HepG2 (cell line): Measurements from ENCODE around the gene TAS2R43. TPM values are rescaled to one million over a fixed set of nuclear protein-coding genes. Genes with fewer than 3 reads are reported as not detected.

ENCODE experiments used
- ATAC-seq: fragments of 200-7000 bp; cut with Tn5 transposase; 3 replicates; pipeline ENCODE4 v1.9.1; 2020; ENCODE audit warnings: mild to moderate bottlenecking, moderate library complexity
- BruUV-seq: library from RNA; stranded (reverse); fragments of 400-500 nt; replicated peaks from 2 replicates; lab custom pipeline; 2021; lab: Mats Ljungman, UMichigan
- CTCF ChIA-PET: fragments of 300-600 bp; formaldehyde crosslinking; extraction: SDS; loops from one replicate; lab custom pipeline; 2021; ENCODE audit warnings: low total read pairs, inconsistent platforms, low intra/inter-chr PET ratio; lab: Yijun Ruan, JAX
- POLR2A ChIA-PET: fragments of 350-600 bp; sonication (Branson Sonifier 250); formaldehyde crosslinking; loops from one replicate; lab custom pipeline; 2020; ENCODE audit warnings: antibody characterized with exemption, inconsistent platforms; lab: Yijun Ruan, JAX
- DNase-seq: peaks from one replicate; pipeline ENCODE4 v3.0.0-alpha.2; 2015; ENCODE audit warnings: low spot score
- FAIRE-seq: peaks from 3 replicates; lab custom pipeline; 2011; peaks lifted over from hg19 to GRCh38; lab: Jason Lieb, UNC
- H2AFZ ChIP-seq: one replicate; pipeline ENCODE4 v1.6.1; 2011; ENCODE audit warnings: low read length, inconsistent platforms
- H3K27ac ChIP-seq: fragments of 300-600 bp; 3 replicates; pipeline ENCODE4 v1.8.0; 2011; ENCODE audit warnings: mixed run types, mild to moderate bottlenecking, mixed read lengths, low read length, inconsistent platforms; ENCODE audit not compliant: insufficient read depth; ENCODE audit errors: extremely low read length
- H3K27me3 ChIP-seq, 2 experiments: fragments of 200-600 bp in 1 of 2; 2 replicates in 1 of 2; 3 replicates in 1 of 2; pipeline versions ENCODE4 v1.6.0 to v1.8.0; 2011; ENCODE audit warnings: low read length in 2 of 2, mild to moderate bottlenecking in 2 of 2, moderate library complexity in 2 of 2, inconsistent platforms in 1 of 2; ENCODE audit not compliant: insufficient read depth in 2 of 2, control insufficient read depth in 1 of 2
- H3K36me3 ChIP-seq, 2 experiments: fragments of 200-600 bp in 1 of 2; replicated peaks in 1 of 2; 2 replicates in 1 of 2; 3 replicates in 1 of 2; pipeline versions ENCODE4 v1.5.1 to v1.8.0; 2011; ENCODE audit warnings: low read length in 2 of 2, inconsistent platforms in 1 of 2; ENCODE audit not compliant: insufficient read depth in 2 of 2, control insufficient read depth in 1 of 2
- H3K4me1 ChIP-seq: 2 replicates; pipeline ENCODE4 v1.5.1; 2012; ENCODE audit warnings: low read length, inconsistent platforms; ENCODE audit not compliant: insufficient read depth
- H3K4me2 ChIP-seq: 2 replicates; pipeline ENCODE4 v1.6.0; 2011; ENCODE audit warnings: low read depth, low read length, inconsistent platforms
- H3K4me3 ChIP-seq, 3 experiments: fragments of 200-600 bp in 1 of 3; sonication (generic), shearing (Covaris generic) in 1 of 3; replicated peaks in 1 of 3; 2 replicates each; pipeline ENCODE4 v1.5.1; 2011 to 2016; ENCODE audit warnings: low read length in 3 of 3, inconsistent platforms in 2 of 3, low read depth in 2 of 3, mild to moderate bottlenecking in 2 of 3, control low read depth in 1 of 3, mixed read lengths in 1 of 3; ENCODE audit not compliant: insufficient read depth in 1 of 3
- H3K79me2 ChIP-seq: one replicate; pipeline ENCODE4 v1.6.1; 2011; ENCODE audit warnings: low read length, inconsistent platforms; ENCODE audit not compliant: insufficient read depth
- H3K9ac ChIP-seq: 2 replicates; pipeline ENCODE4 v1.6.0; 2011; ENCODE audit warnings: mild to moderate bottlenecking, low read depth, low read length, inconsistent platforms; ENCODE audit not compliant: insufficient read depth
- H3K9me3 ChIP-seq: 2 replicates; pipeline ENCODE4 v1.5.1; 2012; ENCODE audit warnings: mild to moderate bottlenecking, low read length
- H4K20me1 ChIP-seq: 2 replicates; pipeline ENCODE4 v1.6.0; 2011; ENCODE audit warnings: inconsistent platforms, mild to moderate bottlenecking, low read length, moderate library complexity; ENCODE audit not compliant: insufficient read depth
- ARHGAP35 ChIP-seq: sonication (generic); formaldehyde crosslinking; IDR thresholded peaks from 2 replicates; pipeline ENCODE4 v1.9.0; 2022; ENCODE audit warnings: mild to moderate bottlenecking, inconsistent platforms, moderate library complexity, missing genetic modification reagents, borderline replicate concordance
- ATAD3A ChIP-seq: sonication (generic); formaldehyde crosslinking; IDR thresholded peaks from 2 replicates; pipeline ENCODE4 v1.4.0; 2020; ENCODE audit warnings: missing genetic modification reagents
- KAT8 ChIP-seq: IDR thresholded peaks from 2 replicates; pipeline ENCODE4 v1.6.1; 2016; ENCODE audit warnings: missing genetic modification reagents, missing compliant biosample characterization
- NR2F6 ChIP-seq, 2 experiments: IDR thresholded peaks; 2 replicates each; pipeline ENCODE4 v1.6.1; 2016; ENCODE audit warnings: antibody characterized with exemption in 1 of 2, mild to moderate bottlenecking in 1 of 2
- POLR2A ChIP-seq, 2 experiments: IDR thresholded peaks; 2 replicates each; pipeline ENCODE4 v1.6.1; 2011; ENCODE audit warnings: low read depth in 2 of 2, low read length in 2 of 2, mild to moderate bottlenecking in 1 of 2, moderate library complexity in 1 of 2; ENCODE audit not compliant: insufficient read depth in 1 of 2
- ZBTB10 ChIP-seq: sonication (generic); formaldehyde crosslinking; IDR thresholded peaks from 2 replicates; pipeline ENCODE4 v1.4.0; 2020; ENCODE audit warnings: missing genetic modification reagents, borderline replicate concordance
- ZBTB4 ChIP-seq: sonication (generic); formaldehyde crosslinking; IDR thresholded peaks from 2 replicates; pipeline ENCODE4 v1.4.0; 2020; ENCODE audit warnings: missing genetic modification reagents, mild to moderate bottlenecking, borderline replicate concordance
- ZNF230 ChIP-seq: sonication (generic); formaldehyde crosslinking; IDR thresholded peaks from 2 replicates; pipeline ENCODE4 v1.4.0; 2020; ENCODE audit warnings: mild to moderate bottlenecking, missing genetic modification reagents
- ZNF253 ChIP-seq: sonication (generic); formaldehyde crosslinking; IDR thresholded peaks from 2 replicates; pipeline ENCODE4 v1.8.0; 2022; ENCODE audit warnings: mild to moderate bottlenecking, missing genetic modification reagents, borderline replicate concordance
- ZNF431 ChIP-seq: sonication (generic); formaldehyde crosslinking; IDR thresholded peaks from 2 replicates; pipeline ENCODE4 v1.9.0; 2022; ENCODE audit warnings: missing genetic modification reagents, low read depth, mild to moderate bottlenecking, borderline replicate concordance
- ZNF652 ChIP-seq: IDR thresholded peaks from 2 replicates; pipeline ENCODE4 v1.6.1; 2016; ENCODE audit warnings: low read depth, borderline replicate concordance
- ZNF710 ChIP-seq: sonication (generic); formaldehyde crosslinking; IDR thresholded peaks from 2 replicates; pipeline ENCODE4 v1.5.0; 2020; ENCODE audit warnings: mild to moderate bottlenecking, missing genetic modification reagents, borderline replicate concordance
- ZNF761 ChIP-seq: sonication (generic); formaldehyde crosslinking; conservative IDR thresholded peaks from 2 replicates; pipeline ENCODE4 v1.4.0; 2020; ENCODE audit warnings: mild to moderate bottlenecking, missing genetic modification reagents
- ZSCAN25 ChIP-seq: sonication (generic); formaldehyde crosslinking; IDR thresholded peaks from 2 replicates; pipeline ENCODE4 v1.8.0; 2022; ENCODE audit warnings: mild to moderate bottlenecking, missing genetic modification reagents
- ZXDC ChIP-seq: sonication (generic); formaldehyde crosslinking; IDR thresholded peaks from 2 replicates; pipeline ENCODE4 v1.5.0; 2020; ENCODE audit warnings: mild to moderate bottlenecking, missing genetic modification reagents
- WGBS: methylation state at CpG from one replicate; pipeline ENCODE4 v1.1.6; 2017; ENCODE audit warnings: low lambda C conversion rate; 5-methylcytosine and 5-hydroxymethylcytosine counted together
- in situ Hi-C: cut with HindIII; loops from 2 replicates; pipeline ENCODE4 v1.10.0; 2017; ENCODE audit warnings: low pct_unique_long_range_greater_than_20kb; ENCODE audit not compliant: extremely low pct_ligation_motif_present
- intact Hi-C: fragments of 100-400 bp; cut with micrococcal nuclease; formaldehyde crosslinking; loops from one replicate; pipeline ENCODE4 v1.10.0; 2022; ENCODE audit not compliant: unreplicated experiment
- polyA plus RNA-seq, 8 experiments: library from polyadenylated mRNA; depleted of rRNA in 3 of 8; stranded (reverse) in 7 of 8; unstranded in 1 of 8; fragments of >200 nt; fragmentation: Illumina TruSeq in 4 of 8; extraction: Trizol in 4 of 8; gene quantifications; 2 replicates each; pipeline versions ENCODE4 v1.2.1 to v1.2.3, GENCODE V29; 2011 to 2016; ENCODE audit warnings: low read depth in 4 of 8, missing spikeins in 1 of 8, mixed read lengths in 1 of 8; ENCODE audit not compliant: insufficient read depth in 1 of 8
- total RNA-seq, 5 experiments: library from RNA; depleted of rRNA; stranded (reverse); fragments of >200 nt; fragmentation: Illumina TruSeq; extraction: Trizol; gene quantifications; 2 replicates each; pipeline ENCODE4 v1.2.3, GENCODE V29; 2016; ENCODE audit warnings: low read depth in 1 of 5

The TAS2R43 gene
- total and polyA plus RNA-seq, 2 of the 13 experiments (the other 11 are each of a cell fraction or from before 2014, with no cell fraction given), result 0.15 to 1.7 TPM

DNA sequence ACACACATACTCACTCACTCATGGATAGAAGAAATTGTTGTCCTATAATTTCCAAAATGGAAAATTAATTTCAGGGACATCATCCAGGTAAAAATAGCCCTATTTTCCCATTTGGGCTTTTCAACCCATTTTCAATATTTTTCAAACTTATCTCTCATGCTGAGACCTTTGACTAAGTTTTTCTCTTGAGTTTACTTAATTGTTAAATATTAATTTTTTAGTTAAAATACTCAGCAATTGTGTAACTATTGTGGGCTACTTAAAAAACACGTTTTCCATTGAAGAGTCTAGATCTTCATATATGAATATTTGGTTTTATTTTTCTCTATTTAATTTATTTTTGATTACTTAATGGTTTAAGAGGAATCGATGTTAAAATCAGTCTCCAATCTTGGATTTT lies 14.2 kb upstream of the TAS2R43 start:
- no peak overlapping the region for H3K9ac ChIP-seq
- no peaks in the 10 kb centered on the region for H3K27me3 ChIP-seq
- no peaks in the 10 kb centered on the region for H3K9me3 ChIP-seq
- CTCF ChIA-PET, result no interaction called here
- H2AFZ ChIP-seq, result no peak overlapping the region
- H3K27ac ChIP-seq, result no peak overlapping the region
- H3K4me2 ChIP-seq, result no peak overlapping the region
- intact Hi-C loops (no loop called here), in situ Hi-C loops (no loop called here)
- H3K4me3 ChIP-seq, result no peak overlapping the region
- ATAC-seq (no peak), DNase-seq (no peak), FAIRE-seq (no peak)
- peaks cover 8% of the 10 kb centered on the region for H3K4me1 ChIP-seq
- H4K20me1 ChIP-seq, result no peaks in the 10 kb centered on the region
- H3K36me3 ChIP-seq, result no peaks in the 10 kb centered on the region
- POLR2A ChIA-PET, result no interaction called here
- H3K79me2 ChIP-seq, result peaks cover 40% of the 10 kb centered on the region
- WGBS, result 90% methylated on average over 2 of the region's 2 CpGs
- BruUV-seq, result no TSS peak
- TF ChIP-seq ZNF253 (CRISPR knock-in tag) (no peak), ZXDC (CRISPR knock-in tag) (no peak), ZNF431 (CRISPR knock-in tag) (no peak), POLR2A (IDR thresholded peaks at IDR 0.05; ENCODE audit: insufficient read depth in 1 of 2, low read depth in 2 of 2, low read length in 2 of 2) (no peak), ZSCAN25 (CRISPR knock-in tag) (no peak), NR2F6 (IDR thresholded peaks at IDR 0.05) (no peak), NR2F6 (CRISPR knock-in tag; IDR thresholded peaks at IDR 0.05) (no peak), ARHGAP35 (CRISPR knock-in tag) (no peak), ZBTB4 (CRISPR knock-in tag) (no peak), ZNF652 (CRISPR knock-in tag) (no peak), ZNF761 (CRISPR knock-in tag) (no peak), ZBTB10 (CRISPR knock-in tag) (no peak), ZNF230 (CRISPR knock-in tag) (no peak), KAT8 (CRISPR knock-in tag) (no peak), ZNF710 (CRISPR knock-in tag) (no peak), ATAD3A (CRISPR knock-in tag) (no peak)
